ENCODE results near the gene IQCN.

Gene IQCN

GRCh38 chr19:18297308-18297707 lies 23.1 kb upstream of the IQCN start:
- DNase-seq (ENCODE audit: low spot score) = no peak
- no peak for TF ChIP-seq CTCF (IDR thresholded peaks at IDR 0.05)
- H3K27ac ChIP-seq = peak overlapping the region in 1 of 2 donors; percentile 30
- no peak overlapping the region for H3K4me3 ChIP-seq

- TF ChIP-seq CTCF (IDR thresholded peaks at IDR 0.05) = no peak
- H3K4me3 ChIP-seq = no peak overlapping the region
- no peak overlapping the region for H3K27ac ChIP-seq
- DNase-seq (ENCODE audit: low spot score) = no peak
Observed at GRCh38 chr19:18295034-18295451, 20.8 kb upstream of the IQCN start.

- no peak for DNase-seq (ENCODE audit: low spot score)
- Histone ChIP-seq H3K4me3 (no peak overlapping the region), H3K27ac (peak overlapping the region; percentile 97 to 100)
- no peak for TF ChIP-seq CTCF (IDR thresholded peaks at IDR 0.05)
Observed at GRCh38 chr19:18294467-18294864, 20.2 kb upstream of the IQCN start.

- no peak for DNase-seq (ENCODE audit: low spot score)
- Histone ChIP-seq H3K27ac (peak overlapping the region; percentile 97 to 100), H3K4me3 (peak overlapping the region; percentile 81)
- TF ChIP-seq CTCF (IDR thresholded peaks at IDR 0.05) = no peak
Observed at GRCh38 chr19:18293642-18294466, 19.6 kb upstream of the IQCN start.

GRCh38 chr19:18292810-18293641 lies 18.8 kb upstream of the IQCN start:
- Histone ChIP-seq H3K27ac (peak overlapping the region; percentile 97 to 100), H3K4me3 (peak overlapping the region; percentile 81)
- no peak for TF ChIP-seq CTCF (IDR thresholded peaks at IDR 0.05)
- DNase-seq (ENCODE audit: low spot score) = peak; percentile 89

GRCh38 chr19:18292462-18292809 lies 18.2 kb upstream of the IQCN start:
- Histone ChIP-seq H3K4me3 (peak overlapping the region; percentile 81), H3K27ac (peak overlapping the region; percentile 97 to 100)
- no peak for DNase-seq (ENCODE audit: low spot score)
- no peak for TF ChIP-seq CTCF (IDR thresholded peaks at IDR 0.05)
